ENCODE results near the gene CECR2. TPM values are rescaled to one million over a fixed set of nuclear protein-coding genes. Genes with fewer than 3 reads are reported as not detected.
"Not testable (repeated sequence)": the region's sequence is repeated elsewhere in the genome, so short reads cannot be mapped to it uniquely, and the experiment has no call there.

CECR2 gene
- total and polyA plus RNA-seq, 8 donors, result 8.0 to 22.0 (median 17.1) TPM

GRCh38 chr22:17563936-17564391, 194.7 kb downstream of the CECR2 start:
- intact Hi-C loops (cut with DNase I), result no loop called here
- H3K4me1 ChIP-seq, result peaks cover 0 to 10% of the 10 kb centered on the region in 2 donors
- no peak overlapping the region for H3K27ac ChIP-seq
- DNase-seq (no peak), ATAC-seq (no peak)
- no peaks in the 10 kb centered on the region for H3K27me3 ChIP-seq
- no peaks in the 10 kb centered on the region for H3K36me3 ChIP-seq
- TF ChIP-seq, protein P1, sequence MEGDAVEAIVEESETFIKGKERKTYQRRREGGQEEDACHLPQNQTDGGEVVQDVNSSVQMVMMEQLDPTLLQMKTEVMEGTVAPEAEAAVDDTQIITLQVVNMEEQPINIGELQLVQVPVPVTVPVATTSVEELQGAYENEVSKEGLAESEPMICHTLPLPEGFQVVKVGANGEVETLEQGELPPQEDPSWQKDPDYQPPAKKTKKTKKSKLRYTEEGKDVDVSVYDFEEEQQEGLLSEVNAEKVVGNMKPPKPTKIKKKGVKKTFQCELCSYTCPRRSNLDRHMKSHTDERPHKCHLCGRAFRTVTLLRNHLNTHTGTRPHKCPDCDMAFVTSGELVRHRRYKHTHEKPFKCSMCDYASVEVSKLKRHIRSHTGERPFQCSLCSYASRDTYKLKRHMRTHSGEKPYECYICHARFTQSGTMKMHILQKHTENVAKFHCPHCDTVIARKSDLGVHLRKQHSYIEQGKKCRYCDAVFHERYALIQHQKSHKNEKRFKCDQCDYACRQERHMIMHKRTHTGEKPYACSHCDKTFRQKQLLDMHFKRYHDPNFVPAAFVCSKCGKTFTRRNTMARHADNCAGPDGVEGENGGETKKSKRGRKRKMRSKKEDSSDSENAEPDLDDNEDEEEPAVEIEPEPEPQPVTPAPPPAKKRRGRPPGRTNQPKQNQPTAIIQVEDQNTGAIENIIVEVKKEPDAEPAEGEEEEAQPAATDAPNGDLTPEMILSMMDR (IDR thresholded peaks at IDR 0.05), result no peak
- H3K4me3 ChIP-seq, result no peak overlapping the region
- H3K9me3 ChIP-seq, result no peaks in the 10 kb centered on the region

GRCh38 chr22:17566016-17566687, 196.9 kb downstream of the CECR2 start:
- H3K9me3 ChIP-seq; ATAC-seq; H3K4me3 ChIP-seq; H3K27me3 ChIP-seq; DNase-seq; H3K27ac ChIP-seq; H3K36me3 ChIP-seq; intact Hi-C loops (cut with DNase I): not testable (repeated sequence)
- peaks cover 13 to 25% of the 10 kb centered on the region in 2 donors for H3K4me1 ChIP-seq

- Histone ChIP-seq H3K4me3 (no peak overlapping the region), H3K27ac (no peak overlapping the region), H3K4me1 (peaks cover 17 to 25% of the 10 kb centered on the region in 2 donors), H3K9me3 (no peaks in the 10 kb centered on the region), H3K36me3 (no peaks in the 10 kb centered on the region), H3K27me3 (peaks cover 0 to 5% of the 10 kb centered on the region in 2 donors)
- ATAC-seq (no peak), DNase-seq (no peak)
- intact Hi-C loops (cut with DNase I), result no loop called here
- TF ChIP-seq, protein P1 (IDR thresholded peaks at IDR 0.05), result no peak
Measured at GRCh38 chr22:17566776-17567175, 197.5 kb downstream of the CECR2 start.

- ATAC-seq, result peak; percentile 16
- H3K27ac ChIP-seq, result peak overlapping the region in 1 of 2 donors; percentile 82
- TF ChIP-seq, protein P1 (IDR thresholded peaks at IDR 0.05), result no peak
Measured at GRCh38 chr22:17569971-17570511, 200.8 kb downstream of the CECR2 start.

DNA sequence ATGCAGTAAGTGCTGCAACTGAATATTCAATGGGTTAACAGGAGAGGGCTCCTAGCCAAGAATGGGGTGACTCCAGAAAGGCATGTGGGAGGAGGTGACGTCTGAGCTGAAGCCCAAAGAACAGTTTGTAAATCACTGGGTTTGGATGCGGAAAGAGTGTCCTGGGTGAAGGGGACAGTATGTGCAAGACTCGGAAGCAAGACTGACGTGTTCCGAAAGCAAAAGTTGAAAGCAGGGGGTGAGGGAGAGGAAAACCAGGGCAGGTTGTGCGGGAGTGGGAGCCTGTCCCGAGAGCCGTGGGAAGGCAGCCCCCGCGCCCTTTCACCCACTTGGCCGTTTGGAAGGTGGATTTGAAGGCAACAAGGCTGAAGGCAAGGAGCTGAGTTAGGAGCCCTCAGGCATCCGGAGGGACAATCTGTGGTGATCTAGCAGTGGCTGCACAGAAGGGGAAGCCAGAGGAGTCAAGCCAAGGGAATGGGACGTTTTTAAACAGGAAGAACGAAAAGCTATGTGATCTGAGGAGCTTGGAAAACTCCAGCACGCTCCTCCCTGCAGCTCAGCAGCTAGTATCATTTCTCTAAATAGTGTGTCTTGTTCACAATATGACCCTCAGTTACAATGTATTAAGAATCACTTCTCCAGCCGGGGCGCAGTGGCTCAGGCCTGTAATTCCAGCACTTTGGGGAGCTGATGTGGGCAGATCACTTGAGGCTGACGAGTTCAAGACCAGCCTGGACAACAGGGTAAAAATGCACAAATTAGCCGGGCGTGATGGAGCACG, 201.8 kb downstream of the CECR2 start:
- no peaks in the 10 kb centered on the region for H3K36me3 ChIP-seq
- peak overlapping the region in 1 of 2 donors; percentile 0 for H3K4me3 ChIP-seq
- H3K9me3 ChIP-seq, result no peaks in the 10 kb centered on the region
- H3K27ac ChIP-seq, result peak overlapping the region; percentile 65 to 82
- intact Hi-C loops (cut with DNase I), result no loop called here
- peak; percentile 64 for ATAC-seq
- H3K27me3 ChIP-seq, result peaks cover 0 to 5% of the 10 kb centered on the region in 2 donors
- peak in 2 of 4 donors; percentile 66 to 78 for DNase-seq
- peaks cover 15 to 17% of the 10 kb centered on the region in 2 donors for H3K4me1 ChIP-seq
- TF ChIP-seq, protein P1 (IDR thresholded peaks at IDR 0.05), result no peak

More at GRCh38 chr22:17569971-17570511, 200.8 kb downstream of the CECR2 start:
- peak in 1 of 4 donors; percentile 41 for DNase-seq
- peaks cover 0 to 5% of the 10 kb centered on the region in 2 donors for H3K27me3 ChIP-seq
- H3K4me1 ChIP-seq, result peaks cover 15 to 17% of the 10 kb centered on the region in 2 donors
- no peaks in the 10 kb centered on the region for H3K9me3 ChIP-seq
- intact Hi-C loops (cut with DNase I), result no loop called here
- no peak overlapping the region for H3K4me3 ChIP-seq
- no peaks in the 10 kb centered on the region for H3K36me3 ChIP-seq

All from left lung (tissue), 10 donors.